IMR-90 (cell line): ENCODE measurements around the gene PCYT1A. TPM values are rescaled to one million over a fixed set of nuclear protein-coding genes. Genes with fewer than 3 reads are reported as not detected.

Experiments used
- ATAC-seq: fragments of 200-7000 bp; cut with Tn5 transposase; 2 replicates; pipeline ENCODE4 v1.9.1; 2020; ENCODE audit warnings: low read depth, mild to moderate bottlenecking, moderate library complexity
- BruUV-seq: library from RNA; stranded (reverse); fragments of 400-500 nt; replicated peaks from 2 replicates; lab custom pipeline; 2021; lab: Mats Ljungman, UMichigan
- CTCF ChIA-PET: fragments of 300-600 bp; formaldehyde crosslinking; extraction: SDS; loops from one replicate; lab custom pipeline; 2021; ENCODE audit warnings: antibody characterized with exemption; lab: Yijun Ruan, JAX
- POLR2A ChIA-PET: fragments of 300-600 bp; sonication (Branson Sonifier 250); formaldehyde crosslinking; loops from one replicate; lab custom pipeline; 2022; ENCODE audit warnings: antibody characterized with exemption; ENCODE audit not compliant: unreplicated experiment; lab: Charles Lee
- DNase-seq: peaks from one replicate; pipeline ENCODE4 v3.0.0; 2013
- H2AFZ ChIP-seq: replicated peaks from 2 replicates; pipeline ENCODE3; 2013; ENCODE audit warnings: low read length, mild to moderate bottlenecking; ENCODE audit not compliant: poor library complexity
- H2AK5ac ChIP-seq: 2 replicates; pipeline ENCODE4 v1.6.1; 2013; ENCODE audit warnings: low read depth, low read length, inconsistent platforms
- H2AK9ac ChIP-seq: replicated peaks from 2 replicates; pipeline ENCODE3; 2013; ENCODE audit warnings: mild to moderate bottlenecking, low read depth, low read length, moderate library complexity; ENCODE audit not compliant: poor library complexity
- H2BK120ac ChIP-seq: 2 replicates; pipeline ENCODE4 v1.6.1; 2013; ENCODE audit warnings: low read depth, low read length, inconsistent platforms
- H2BK15ac ChIP-seq: 3 replicates; pipeline ENCODE4 v1.6.1; 2013; ENCODE audit warnings: low read depth, low read length, inconsistent platforms
- H2BK20ac ChIP-seq: 2 replicates; pipeline ENCODE4 v1.6.1; 2013; ENCODE audit warnings: low read depth, mild to moderate bottlenecking, inconsistent platforms, low read length, moderate library complexity
- H2BK5ac ChIP-seq: 2 replicates; pipeline ENCODE4 v1.6.1; 2013; ENCODE audit warnings: mild to moderate bottlenecking, low read depth, low read length, inconsistent platforms; ENCODE audit not compliant: poor library complexity, severe bottlenecking
- H3K14ac ChIP-seq: replicated peaks from 2 replicates; pipeline ENCODE4 v1.6.1; 2013; ENCODE audit warnings: low read depth, low read length, inconsistent platforms
- H3K18ac ChIP-seq: 2 replicates; pipeline ENCODE4 v1.6.1; 2013; ENCODE audit warnings: low read depth, low read length, control low read depth
- H3K23ac ChIP-seq: 2 replicates; pipeline ENCODE4 v1.6.1; 2013; ENCODE audit warnings: low read depth, low read length, inconsistent platforms
- H3K27ac ChIP-seq: 2 replicates; pipeline ENCODE4 v1.5.1; 2013; ENCODE audit warnings: mild to moderate bottlenecking, control low read depth, low read length; ENCODE audit not compliant: insufficient read depth
- H3K27me3 ChIP-seq: 2 replicates; pipeline ENCODE4 v1.6.1; 2013; ENCODE audit warnings: low read length; ENCODE audit not compliant: control insufficient read depth, insufficient read depth
- H3K36me3 ChIP-seq: 2 replicates; pipeline ENCODE4 v1.6.1; 2013; ENCODE audit warnings: low read length, mixed read lengths; ENCODE audit not compliant: control insufficient read depth, insufficient read depth
- H3K4ac ChIP-seq: 2 replicates; pipeline ENCODE4 v1.6.1; 2013; ENCODE audit warnings: low read depth, low read length, inconsistent platforms
- H3K4me1 ChIP-seq: 2 replicates; pipeline ENCODE4 v1.6.1; 2013; ENCODE audit warnings: low read length, mixed read lengths; ENCODE audit not compliant: control insufficient read depth, insufficient read depth
- H3K4me2 ChIP-seq: 2 replicates; pipeline ENCODE4 v1.6.1; 2013; ENCODE audit warnings: low read depth, mild to moderate bottlenecking, control low read depth, low read length, moderate library complexity
- H3K4me3 ChIP-seq: 2 replicates; pipeline ENCODE4 v1.5.1; 2013; ENCODE audit warnings: low read depth, mild to moderate bottlenecking, control low read depth, low read length, moderate library complexity; ENCODE audit not compliant: insufficient read depth
- H3K56ac ChIP-seq: 2 replicates; pipeline ENCODE4 v1.6.1; 2013; ENCODE audit warnings: low read length, inconsistent platforms; ENCODE audit not compliant: insufficient read depth; ENCODE audit errors: extremely low read depth
- H3K79me1 ChIP-seq, 2 experiments: 2 replicates each; pipeline ENCODE4 v1.6.1; 2013; ENCODE audit warnings: low read length in 2 of 2, inconsistent platforms in 1 of 2, low read depth in 1 of 2
- H3K9ac ChIP-seq: 2 replicates; pipeline ENCODE4 v1.6.1; 2013; ENCODE audit warnings: low read depth, low read length, control low read depth
- H3K9me1 ChIP-seq: 2 replicates; pipeline ENCODE4 v1.6.1; 2013; ENCODE audit warnings: low read length, inconsistent platforms; ENCODE audit not compliant: insufficient read depth
- H3K9me3 ChIP-seq: 2 replicates; pipeline ENCODE4 v1.6.1; 2013; ENCODE audit warnings: low read length; ENCODE audit not compliant: control insufficient read depth, insufficient read depth
- H4K20me1 ChIP-seq: 2 replicates; pipeline ENCODE4 v1.6.1; 2013; ENCODE audit warnings: low read length, inconsistent platforms; ENCODE audit not compliant: insufficient read depth
- H4K5ac ChIP-seq: 2 replicates; pipeline ENCODE4 v1.6.1; 2013; ENCODE audit warnings: mild to moderate bottlenecking, low read depth, low read length, control low read depth
- H4K8ac ChIP-seq, 2 experiments: 2 replicates each; pipeline ENCODE4 v1.6.1; 2013; ENCODE audit warnings: low read depth in 2 of 2, low read length in 2 of 2, control low read depth in 1 of 2, inconsistent platforms in 1 of 2
- H4K91ac ChIP-seq: 2 replicates; pipeline ENCODE4 v1.6.1; 2013; ENCODE audit warnings: low read depth, low read length, inconsistent platforms; ENCODE audit not compliant: insufficient read depth
- BHLHE40 ChIP-seq: fragments of 150-350 bp; IDR thresholded peaks from 2 replicates; pipeline ENCODE4 v1.6.1; 2016; ENCODE audit warnings: mild to moderate bottlenecking, low read depth, low read length
- CEBPB ChIP-seq: IDR thresholded peaks from 2 replicates; pipeline ENCODE4 v1.6.1; 2012; ENCODE audit warnings: low read depth, low read length, improper control_type of control experiment
- CHD1 ChIP-seq: IDR thresholded peaks from 2 replicates; pipeline ENCODE4 v1.6.1; 2012; ENCODE audit warnings: low read depth, low read length, improper control_type of control experiment
- FOS ChIP-seq: fragments of 150-350 bp; IDR thresholded peaks from 2 replicates; pipeline ENCODE4 v1.6.1; 2016; ENCODE audit warnings: low read depth, low read length
- MAFK ChIP-seq: IDR thresholded peaks from 2 replicates; pipeline ENCODE4 v1.6.1; 2012; ENCODE audit warnings: low read depth, low read length, improper control_type of control experiment
- MAZ ChIP-seq: IDR thresholded peaks from 2 replicates; pipeline ENCODE4 v1.6.1; 2012; ENCODE audit warnings: low read depth, mild to moderate bottlenecking, low read length, improper control_type of control experiment, moderate library complexity, borderline replicate concordance
- MXI1 ChIP-seq: IDR thresholded peaks from 2 replicates; pipeline ENCODE4 v1.6.1; 2012; ENCODE audit warnings: low read depth, mild to moderate bottlenecking, low read length, moderate library complexity, borderline replicate concordance
- NFE2L2 ChIP-seq: fragments of 150-350 bp; IDR thresholded peaks from 2 replicates; pipeline ENCODE4 v1.6.1; 2016; ENCODE audit warnings: low read depth, mild to moderate bottlenecking, low read length
- POLR2A ChIP-seq: IDR thresholded peaks from 2 replicates; pipeline ENCODE4 v1.6.1; 2012; ENCODE audit warnings: mild to moderate bottlenecking, low read depth, low read length
- RAD21 ChIP-seq: IDR thresholded peaks from 2 replicates; pipeline ENCODE4 v1.6.1; 2012; ENCODE audit warnings: low read length, improper control_type of control experiment
- RCOR1 ChIP-seq: IDR thresholded peaks from 2 replicates; pipeline ENCODE4 v1.6.1; 2012; ENCODE audit warnings: mild to moderate bottlenecking, low read length, improper control_type of control experiment; ENCODE audit not compliant: insufficient replicate concordance
- RFX5 ChIP-seq: IDR thresholded peaks from 2 replicates; pipeline ENCODE4 v1.8.0; 2012; ENCODE audit warnings: low read depth, mild to moderate bottlenecking, low read length, moderate library complexity
- SMC3 ChIP-seq: fragments of 150-350 bp; IDR thresholded peaks from 2 replicates; pipeline ENCODE4 v1.6.1; 2016; ENCODE audit warnings: low read depth, mild to moderate bottlenecking, antibody characterized with exemption, low read length, moderate library complexity
- WGBS, 2 experiments: methylation state at CpG; one replicate each; pipeline versions ENCODE4 v1.1.5 to v1.1.7; 2013; ENCODE audit warnings: missing lambda C conversion rate in 2 of 2; ENCODE audit not compliant: insufficient read length in 1 of 2; ENCODE audit errors: extremely low coverage in 2 of 2; 5-methylcytosine and 5-hydroxymethylcytosine counted together
- dilution Hi-C: fragments of 300-500 bp; cut with HindIII; formaldehyde crosslinking; loops from one replicate; pipeline ENCODE4 v1.14.3; 2018; ENCODE audit warnings: low sequenced_read_pairs; ENCODE audit not compliant: unreplicated experiment
- in situ Hi-C: fragments of 300-500 bp; cut with MboI; formaldehyde crosslinking; loops from 3 replicates; pipeline ENCODE4 v1.14.3; 2019; ENCODE audit warnings: low sequenced_read_pairs, inconsistent platforms, mixed read lengths
- intact Hi-C: fragments of 100-400 bp; cut with micrococcal nuclease; formaldehyde crosslinking; loops from 2 replicates; pipeline ENCODE4 v1.10.0; 2022
- polyA plus RNA-seq, 3 experiments: library from polyadenylated mRNA; depleted of rRNA; stranded (reverse); fragments of >200 nt; gene quantifications; 2 replicates each; pipeline ENCODE4 v1.2.3, GENCODE V29; 2012; ENCODE audit warnings: low replicate concordance in 1 of 3
- total RNA-seq: library from RNA; depleted of rRNA; stranded (reverse); fragments of >200 nt; gene quantifications from 2 replicates; pipeline ENCODE4 v1.2.3, GENCODE V29; 2012
- TF ChIP-seq, protein P1 (sequence below): fragments of 150-350 bp; IDR thresholded peaks from 2 replicates; pipeline ENCODE4 v1.6.1; 2016; ENCODE audit warnings: low read depth, mild to moderate bottlenecking, low read length, moderate library complexity, borderline replicate concordance
- TF ChIP-seq, protein P2 (sequence below): fragments of 150-350 bp; IDR thresholded peaks from 2 replicates; pipeline ENCODE4 v1.6.1; 2017; ENCODE audit warnings: mild to moderate bottlenecking, antibody characterized with exemption, low read length, low read depth
- TF ChIP-seq, protein P3 (sequence below): conservative IDR thresholded peaks from 2 replicates; pipeline ENCODE4 v1.5.1; 2012; ENCODE audit warnings: mild to moderate bottlenecking, low read depth, low read length, improper control_type of control experiment

PCYT1A gene
- total and polyA plus RNA-seq, 2 of the 4 experiments (the other 2 are of a cell fraction) = 62.8 to 127 TPM

DNA sequence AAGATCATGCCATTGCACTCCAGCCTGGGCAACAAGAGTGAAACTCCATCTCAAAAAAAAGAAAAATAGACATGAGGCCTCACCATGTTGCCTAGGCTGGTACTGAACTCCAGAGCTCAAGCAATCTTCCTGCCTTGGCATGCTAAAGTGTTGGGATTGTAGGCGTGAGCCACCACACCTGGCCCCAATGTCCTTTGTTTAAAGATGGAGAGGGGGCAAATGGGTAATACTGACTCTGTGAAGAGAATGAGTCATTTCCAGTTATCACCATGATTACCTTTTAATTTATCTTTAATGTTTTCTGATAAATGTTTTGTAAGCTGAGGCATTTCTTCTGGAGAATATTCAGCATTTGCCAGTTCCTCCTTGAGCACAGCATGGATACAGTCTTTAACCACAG, 28.3 kb upstream of the PCYT1A start:
- no peak for ATAC-seq
- H3K9me3 ChIP-seq = no peaks in the 10 kb centered on the region
- H3K9me1 ChIP-seq = peaks cover 9% of the 10 kb centered on the region; the same call in 1 of the 2 replicates
- no peak overlapping the region for H3K4ac ChIP-seq
- ChIA-PET CTCF (no interaction called here), POLR2A (no interaction called here)
- H3K14ac ChIP-seq = no peak overlapping the region
- no peaks in the 10 kb centered on the region; the same call in none of the 2 replicates for H4K20me1 ChIP-seq
- no peak overlapping the region for H2BK15ac ChIP-seq
- H4K8ac ChIP-seq = no peak overlapping the region
- H2AFZ ChIP-seq = no peak overlapping the region
- H3K4me3 ChIP-seq = no peak overlapping the region
- BruUV-seq = no TSS peak
- no peak overlapping the region for H4K5ac ChIP-seq
- no peak overlapping the region for H3K4me2 ChIP-seq
- TF ChIP-seq RAD21 (no peak), MAFK (no peak), RFX5 (no peak), POLR2A (no peak), MAZ (no peak), CHD1 (no peak), SMC3 (no peak), FOS (no peak), BHLHE40 (no peak), MXI1 (no peak), NFE2L2 (no peak), CEBPB (no peak), RCOR1 (no peak)
- TF ChIP-seq, protein P1, sequence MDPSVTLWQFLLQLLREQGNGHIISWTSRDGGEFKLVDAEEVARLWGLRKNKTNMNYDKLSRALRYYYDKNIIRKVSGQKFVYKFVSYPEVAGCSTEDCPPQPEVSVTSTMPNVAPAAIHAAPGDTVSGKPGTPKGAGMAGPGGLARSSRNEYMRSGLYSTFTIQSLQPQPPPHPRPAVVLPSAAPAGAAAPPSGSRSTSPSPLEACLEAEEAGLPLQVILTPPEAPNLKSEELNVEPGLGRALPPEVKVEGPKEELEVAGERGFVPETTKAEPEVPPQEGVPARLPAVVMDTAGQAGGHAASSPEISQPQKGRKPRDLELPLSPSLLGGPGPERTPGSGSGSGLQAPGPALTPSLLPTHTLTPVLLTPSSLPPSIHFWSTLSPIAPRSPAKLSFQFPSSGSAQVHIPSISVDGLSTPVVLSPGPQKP = no peak
- TF ChIP-seq, protein P2, sequence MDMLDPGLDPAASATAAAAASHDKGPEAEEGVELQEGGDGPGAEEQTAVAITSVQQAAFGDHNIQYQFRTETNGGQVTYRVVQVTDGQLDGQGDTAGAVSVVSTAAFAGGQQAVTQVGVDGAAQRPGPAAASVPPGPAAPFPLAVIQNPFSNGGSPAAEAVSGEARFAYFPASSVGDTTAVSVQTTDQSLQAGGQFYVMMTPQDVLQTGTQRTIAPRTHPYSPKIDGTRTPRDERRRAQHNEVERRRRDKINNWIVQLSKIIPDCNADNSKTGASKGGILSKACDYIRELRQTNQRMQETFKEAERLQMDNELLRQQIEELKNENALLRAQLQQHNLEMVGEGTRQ = no peak
- TF ChIP-seq, protein P3, sequence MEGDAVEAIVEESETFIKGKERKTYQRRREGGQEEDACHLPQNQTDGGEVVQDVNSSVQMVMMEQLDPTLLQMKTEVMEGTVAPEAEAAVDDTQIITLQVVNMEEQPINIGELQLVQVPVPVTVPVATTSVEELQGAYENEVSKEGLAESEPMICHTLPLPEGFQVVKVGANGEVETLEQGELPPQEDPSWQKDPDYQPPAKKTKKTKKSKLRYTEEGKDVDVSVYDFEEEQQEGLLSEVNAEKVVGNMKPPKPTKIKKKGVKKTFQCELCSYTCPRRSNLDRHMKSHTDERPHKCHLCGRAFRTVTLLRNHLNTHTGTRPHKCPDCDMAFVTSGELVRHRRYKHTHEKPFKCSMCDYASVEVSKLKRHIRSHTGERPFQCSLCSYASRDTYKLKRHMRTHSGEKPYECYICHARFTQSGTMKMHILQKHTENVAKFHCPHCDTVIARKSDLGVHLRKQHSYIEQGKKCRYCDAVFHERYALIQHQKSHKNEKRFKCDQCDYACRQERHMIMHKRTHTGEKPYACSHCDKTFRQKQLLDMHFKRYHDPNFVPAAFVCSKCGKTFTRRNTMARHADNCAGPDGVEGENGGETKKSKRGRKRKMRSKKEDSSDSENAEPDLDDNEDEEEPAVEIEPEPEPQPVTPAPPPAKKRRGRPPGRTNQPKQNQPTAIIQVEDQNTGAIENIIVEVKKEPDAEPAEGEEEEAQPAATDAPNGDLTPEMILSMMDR = no peak
- no peak overlapping the region for H3K9ac ChIP-seq
- no peaks in the 10 kb centered on the region for H3K4me1 ChIP-seq
- DNase-seq = no peak
- no peak overlapping the region for H3K56ac ChIP-seq
- H4K91ac ChIP-seq = no peak overlapping the region
- no peaks in the 10 kb centered on the region for H3K36me3 ChIP-seq
- no peak overlapping the region for H2AK5ac ChIP-seq
- no peak overlapping the region for H2BK20ac ChIP-seq
- no peak overlapping the region for H2BK5ac ChIP-seq
- intact Hi-C loops = no loop called here
- no peaks in the 10 kb centered on the region for H3K27me3 ChIP-seq
- in situ Hi-C loops = no loop called here
- H2BK120ac ChIP-seq = no peak overlapping the region
- peak overlapping the region; percentile 79; the same call in 1 of the 2 replicates for H3K23ac ChIP-seq
- dilution Hi-C loops = no loop called here
- no peak overlapping the region for H2AK9ac ChIP-seq
- H3K18ac ChIP-seq = no peak overlapping the region
- no CpG with 5 or more reads among the region's 1 CpG for WGBS, 2 experiments
- no peak overlapping the region for H3K27ac ChIP-seq
- peaks cover 9 to 24% of the 10 kb centered on the region in 2 experiments for H3K79me1 ChIP-seq
